ENCODE data around the gene FANCE.

DNA sequence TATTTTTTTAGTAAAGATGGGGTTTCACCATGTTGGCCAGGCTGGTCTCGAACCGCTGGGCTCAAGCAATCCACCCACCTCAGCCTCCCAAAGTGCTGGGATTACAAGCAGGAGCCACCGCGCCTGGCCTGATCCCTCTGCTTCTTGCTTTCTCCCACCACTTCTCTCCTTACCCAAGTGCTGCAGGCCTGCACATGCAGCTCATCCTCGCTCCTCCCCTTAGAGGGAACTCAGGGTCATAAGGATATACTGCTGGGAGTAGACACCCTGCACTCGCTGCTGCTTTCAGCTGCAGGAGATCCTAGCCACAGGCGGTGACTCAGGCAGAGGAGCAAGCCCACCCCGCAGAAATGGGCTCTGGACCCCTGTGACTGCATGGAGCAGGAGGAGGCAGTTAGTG is 40.0 kb upstream of the FANCE start:
- TF ChIP-seq, protein P1, sequence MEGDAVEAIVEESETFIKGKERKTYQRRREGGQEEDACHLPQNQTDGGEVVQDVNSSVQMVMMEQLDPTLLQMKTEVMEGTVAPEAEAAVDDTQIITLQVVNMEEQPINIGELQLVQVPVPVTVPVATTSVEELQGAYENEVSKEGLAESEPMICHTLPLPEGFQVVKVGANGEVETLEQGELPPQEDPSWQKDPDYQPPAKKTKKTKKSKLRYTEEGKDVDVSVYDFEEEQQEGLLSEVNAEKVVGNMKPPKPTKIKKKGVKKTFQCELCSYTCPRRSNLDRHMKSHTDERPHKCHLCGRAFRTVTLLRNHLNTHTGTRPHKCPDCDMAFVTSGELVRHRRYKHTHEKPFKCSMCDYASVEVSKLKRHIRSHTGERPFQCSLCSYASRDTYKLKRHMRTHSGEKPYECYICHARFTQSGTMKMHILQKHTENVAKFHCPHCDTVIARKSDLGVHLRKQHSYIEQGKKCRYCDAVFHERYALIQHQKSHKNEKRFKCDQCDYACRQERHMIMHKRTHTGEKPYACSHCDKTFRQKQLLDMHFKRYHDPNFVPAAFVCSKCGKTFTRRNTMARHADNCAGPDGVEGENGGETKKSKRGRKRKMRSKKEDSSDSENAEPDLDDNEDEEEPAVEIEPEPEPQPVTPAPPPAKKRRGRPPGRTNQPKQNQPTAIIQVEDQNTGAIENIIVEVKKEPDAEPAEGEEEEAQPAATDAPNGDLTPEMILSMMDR (conservative IDR thresholded peaks at IDR 0.05): no peak
- TF ChIP-seq EZH2 (IDR thresholded peaks at IDR 0.05; ENCODE audit: low read depth): no peak
